Measurements from ENCODE around the gene NRAP.

NRAP gene

GRCh38 chr10:113544392-113544791 is 119.4 kb downstream of the NRAP start:
- Histone ChIP-seq H3K4me2 (ENCODE audit: low read depth, low read length, poor library complexity, severe bottlenecking) (no peak overlapping the region), H3K36me3 (ENCODE audit: insufficient read depth, low read length) (no peaks in the 10 kb centered on the region; the same call in 1 of the 2 replicates), H3K9me3 (ENCODE audit: insufficient read depth, low read depth, low read length) (no peaks in the 10 kb centered on the region), H3F3A (ENCODE audit: low read depth) (no peaks in the 10 kb centered on the region), H3K9me2 (replicated peaks; ENCODE audit: low read depth, low read length) (no peaks in the 10 kb centered on the region), H3K79me2 (ENCODE audit: insufficient read depth, low read length) (no peaks in the 10 kb centered on the region), H4K20me1 (ENCODE audit: insufficient read depth, low read length, poor library complexity, severe bottlenecking) (no peaks in the 10 kb centered on the region), H3K9ac (ENCODE audit: low read depth, low read length, poor library complexity, severe bottlenecking) (no peak overlapping the region), H3K4me1 (ENCODE audit: insufficient read depth, low read length, poor library complexity, severe bottlenecking) (no peaks in the 10 kb centered on the region), H3K4me3 (ENCODE audit: low read length, poor library complexity, severe bottlenecking) (no peak overlapping the region), H3K27me3 (ENCODE audit: insufficient read depth, low read length, poor library complexity, severe bottlenecking) (no peaks in the 10 kb centered on the region), H2AFZ (ENCODE audit: low read length) (no peak overlapping the region)
- no peak for TF ChIP-seq EZH2phosphoT487 (IDR thresholded peaks at IDR 0.05; ENCODE audit: borderline replicate concordance)
- no peak for TF ChIP-seq CTCF (conservative IDR thresholded peaks at IDR 0.05; ENCODE audit: low read length)

GRCh38 chr10:113543107-113543955 is 120.5 kb downstream of the NRAP start:
- no peaks in the 10 kb centered on the region for H3K9me2 ChIP-seq (replicated peaks; ENCODE audit: low read depth, low read length)
- no peaks in the 10 kb centered on the region for H3K79me2 ChIP-seq (ENCODE audit: insufficient read depth, low read length)
- no peaks in the 10 kb centered on the region for H3K9me3 ChIP-seq (ENCODE audit: insufficient read depth, low read depth, low read length)
- no peaks in the 10 kb centered on the region for H3K4me1 ChIP-seq (ENCODE audit: insufficient read depth, low read length, poor library complexity, severe bottlenecking)
- H3F3A ChIP-seq (ENCODE audit: low read depth), result no peaks in the 10 kb centered on the region
- no peak overlapping the region for H3K4me2 ChIP-seq (ENCODE audit: low read depth, low read length, poor library complexity, severe bottlenecking)
- no peaks in the 10 kb centered on the region; the same call in 1 of the 2 replicates for H3K36me3 ChIP-seq (ENCODE audit: insufficient read depth, low read length)
- no peaks in the 10 kb centered on the region for H4K20me1 ChIP-seq (ENCODE audit: insufficient read depth, low read length, poor library complexity, severe bottlenecking)
- TF ChIP-seq CTCF (conservative IDR thresholded peaks at IDR 0.05; ENCODE audit: low read length), result no peak
- TF ChIP-seq EZH2phosphoT487 (IDR thresholded peaks at IDR 0.05; ENCODE audit: borderline replicate concordance), result no peak
- H2AFZ ChIP-seq (ENCODE audit: low read length), result no peak overlapping the region
- no peak overlapping the region for H3K9ac ChIP-seq (ENCODE audit: low read depth, low read length, poor library complexity, severe bottlenecking)
- H3K27me3 ChIP-seq (ENCODE audit: insufficient read depth, low read length, poor library complexity, severe bottlenecking), result no peaks in the 10 kb centered on the region
- H3K4me3 ChIP-seq (ENCODE audit: low read length, poor library complexity, severe bottlenecking), result no peak overlapping the region

GRCh38 chr10:113541549-113541927 is 122.3 kb downstream of the NRAP start:
- TF ChIP-seq EZH2phosphoT487 (IDR thresholded peaks at IDR 0.05; ENCODE audit: borderline replicate concordance), result no peak
- no peak for TF ChIP-seq CTCF (conservative IDR thresholded peaks at IDR 0.05; ENCODE audit: low read length)
- H3K9ac ChIP-seq (ENCODE audit: low read depth, low read length, poor library complexity, severe bottlenecking), result no peak overlapping the region
- no peaks in the 10 kb centered on the region for H3K79me2 ChIP-seq (ENCODE audit: insufficient read depth, low read length)
- no peaks in the 10 kb centered on the region for H3K27me3 ChIP-seq (ENCODE audit: insufficient read depth, low read length, poor library complexity, severe bottlenecking)
- H3K4me1 ChIP-seq (ENCODE audit: insufficient read depth, low read length, poor library complexity, severe bottlenecking), result no peaks in the 10 kb centered on the region
- no peaks in the 10 kb centered on the region; the same call in 1 of the 2 replicates for H3K36me3 ChIP-seq (ENCODE audit: insufficient read depth, low read length)
- H3K4me3 ChIP-seq (ENCODE audit: low read length, poor library complexity, severe bottlenecking), result no peak overlapping the region
- H3F3A ChIP-seq (ENCODE audit: low read depth), result no peaks in the 10 kb centered on the region
- H2AFZ ChIP-seq (ENCODE audit: low read length), result no peak overlapping the region
- H4K20me1 ChIP-seq (ENCODE audit: insufficient read depth, low read length, poor library complexity, severe bottlenecking), result no peaks in the 10 kb centered on the region
- no peaks in the 10 kb centered on the region for H3K9me2 ChIP-seq (replicated peaks; ENCODE audit: low read depth, low read length)
- no peaks in the 10 kb centered on the region for H3K9me3 ChIP-seq (ENCODE audit: insufficient read depth, low read depth, low read length)
- no peak overlapping the region for H3K4me2 ChIP-seq (ENCODE audit: low read depth, low read length, poor library complexity, severe bottlenecking)
